Right hindlimb (tissue), 1 donor: Measurements from ENCODE around the gene DOCK4.

ENCODE experiments used
- DNase-seq: peaks from one replicate; pipeline ENCODE4 v3.0.0-alpha.2; 2018

DOCK4 gene

GRCh38 chr7:111844904-111845671 is 361.1 kb downstream of the DOCK4 start:
- no peak for DNase-seq

DNA sequence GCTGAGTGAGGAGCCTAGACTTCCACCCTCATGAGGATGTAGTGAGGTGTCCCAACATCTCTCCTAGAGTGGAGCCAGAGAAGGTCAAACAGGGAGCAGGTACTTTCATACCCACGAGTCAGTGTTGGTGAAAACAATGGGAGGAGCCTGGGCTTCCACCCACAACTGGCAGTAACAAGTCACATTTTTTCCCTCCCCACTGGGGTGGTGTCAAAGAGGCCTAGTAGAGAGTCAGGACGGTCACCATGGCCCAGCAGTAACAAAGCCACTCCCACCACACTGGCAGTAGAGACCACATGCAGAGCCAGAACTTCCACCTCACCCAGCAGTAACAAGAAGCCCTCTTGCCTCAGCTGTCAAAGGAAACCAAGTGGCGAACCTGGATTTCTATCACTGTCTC is 363.7 kb downstream of the DOCK4 start:
- no peak for DNase-seq

- DNase-seq, result no peak
Observed at GRCh38 chr7:111841596-111842205, 364.5 kb downstream of the DOCK4 start.

DNA sequence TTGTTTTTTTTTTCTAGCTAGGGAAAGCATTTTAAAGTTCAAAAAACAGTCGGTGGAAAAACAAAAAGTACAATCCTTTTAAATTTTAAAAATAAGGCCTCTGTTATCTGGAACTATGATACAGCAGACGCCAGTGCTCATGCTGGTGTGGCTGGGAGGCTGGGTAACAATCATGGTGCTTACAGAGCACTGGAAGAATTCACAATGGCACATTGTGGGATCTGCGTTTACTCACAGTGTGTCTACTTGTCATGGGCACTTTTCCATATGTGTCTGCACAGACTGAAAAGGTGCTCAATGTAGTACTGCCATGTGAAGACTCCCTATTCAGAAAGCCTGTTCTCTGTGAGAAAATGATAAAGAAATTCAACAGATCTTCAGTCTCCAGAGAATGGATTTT is 365.7 kb downstream of the DOCK4 start:
- DNase-seq, result no peak

DNA sequence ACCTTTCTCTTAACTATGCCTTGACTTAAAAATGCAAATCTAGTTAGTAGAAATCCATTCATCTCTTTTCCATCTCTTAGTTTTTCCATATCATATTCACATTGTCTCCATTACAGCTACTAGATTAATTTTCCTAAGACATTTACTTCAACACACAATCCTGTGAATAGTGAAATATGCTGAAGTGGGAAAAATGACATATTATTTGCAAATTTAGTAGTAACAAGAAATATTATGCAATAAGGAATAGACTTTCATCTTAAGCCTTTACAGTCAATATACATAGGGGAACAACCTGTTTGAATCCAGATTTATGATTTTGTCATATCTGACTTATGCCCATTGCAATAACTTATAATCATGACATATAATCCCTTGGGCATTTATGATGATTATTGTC is 366.9 kb downstream of the DOCK4 start:
- no peak for DNase-seq

DNA sequence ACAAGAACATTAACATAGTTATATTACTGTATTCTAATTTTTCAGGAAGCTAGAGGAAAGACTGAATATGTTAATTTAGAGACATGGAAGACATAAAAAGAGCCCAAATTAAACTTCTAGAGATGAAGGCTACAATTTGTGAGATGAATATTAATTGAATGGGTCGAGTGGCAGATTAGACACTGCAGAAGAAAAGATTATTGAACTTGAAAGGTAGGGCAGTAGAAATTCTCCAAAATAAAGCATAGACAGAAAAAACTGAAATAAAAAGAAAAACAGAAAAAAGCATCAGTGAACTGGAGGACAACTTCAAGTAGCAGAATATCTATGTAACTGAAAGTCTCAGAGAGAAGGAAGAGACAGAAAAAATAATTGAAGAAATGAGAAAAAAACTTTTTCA is 369.6 kb downstream of the DOCK4 start:
- no peak for DNase-seq

- no peak for DNase-seq
Observed at GRCh38 chr7:111835066-111835465, 371.1 kb downstream of the DOCK4 start.

- DNase-seq, result no peak
Observed at GRCh38 chr7:111834367-111834766, 371.8 kb downstream of the DOCK4 start.

DNA sequence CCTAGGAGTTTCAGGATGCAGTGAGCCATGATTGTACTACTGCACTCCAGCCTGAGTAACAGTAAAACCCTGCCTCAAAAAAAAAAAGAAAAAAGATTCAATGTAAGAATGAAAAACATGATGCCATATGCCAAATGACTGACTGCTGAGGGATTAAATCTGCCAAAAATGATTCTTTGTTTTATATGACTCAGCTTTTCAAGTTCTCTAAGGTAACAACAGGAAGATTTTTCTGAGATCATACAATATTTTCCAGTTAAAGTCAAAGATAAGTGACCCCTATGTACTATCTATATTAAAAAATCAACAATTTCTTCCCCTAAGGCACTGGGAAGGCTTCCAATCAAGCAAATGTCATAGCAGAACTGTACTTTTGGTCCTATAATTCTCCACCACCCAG is 372.7 kb downstream of the DOCK4 start:
- DNase-seq, result no peak

DNA sequence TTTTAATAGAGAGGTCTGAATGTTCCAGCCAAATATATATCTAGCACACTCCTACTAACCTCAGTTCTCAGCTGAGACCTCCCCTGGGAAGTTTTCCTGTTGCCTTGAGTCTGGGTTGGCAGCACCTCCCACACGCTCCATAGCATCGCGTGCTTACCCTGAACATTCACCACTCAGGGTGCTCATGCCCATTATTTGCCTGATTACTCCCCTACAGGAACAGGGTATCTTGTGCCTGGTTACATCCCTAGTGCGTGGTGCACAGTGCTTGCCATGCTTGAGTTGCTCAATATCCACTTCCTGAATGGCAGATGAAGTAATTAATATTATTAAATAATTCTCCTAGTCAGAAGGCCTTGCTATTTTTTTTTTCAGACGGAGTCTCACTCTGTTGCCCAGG is 374.0 kb downstream of the DOCK4 start:
- DNase-seq, result no peak

DNA sequence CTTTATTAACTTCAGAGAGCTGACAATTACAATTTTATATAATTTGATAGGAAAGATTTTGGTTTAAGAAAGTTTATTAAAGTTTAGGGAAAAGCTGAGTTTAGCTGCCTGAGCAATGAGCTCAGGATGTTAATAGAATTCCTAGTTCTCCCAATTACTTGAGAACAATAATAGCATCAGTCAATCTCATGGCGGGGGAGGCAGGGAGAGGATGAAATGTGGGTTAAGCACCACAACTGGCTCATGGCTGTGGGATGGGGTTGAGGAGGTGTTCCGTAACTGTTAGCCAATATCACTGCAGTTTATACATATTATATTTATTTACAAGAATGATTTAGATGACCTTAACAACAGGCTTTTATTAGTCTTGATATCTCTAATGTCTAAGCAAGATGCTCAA is 377.0 kb downstream of the DOCK4 start:
- no peak for DNase-seq

DNA sequence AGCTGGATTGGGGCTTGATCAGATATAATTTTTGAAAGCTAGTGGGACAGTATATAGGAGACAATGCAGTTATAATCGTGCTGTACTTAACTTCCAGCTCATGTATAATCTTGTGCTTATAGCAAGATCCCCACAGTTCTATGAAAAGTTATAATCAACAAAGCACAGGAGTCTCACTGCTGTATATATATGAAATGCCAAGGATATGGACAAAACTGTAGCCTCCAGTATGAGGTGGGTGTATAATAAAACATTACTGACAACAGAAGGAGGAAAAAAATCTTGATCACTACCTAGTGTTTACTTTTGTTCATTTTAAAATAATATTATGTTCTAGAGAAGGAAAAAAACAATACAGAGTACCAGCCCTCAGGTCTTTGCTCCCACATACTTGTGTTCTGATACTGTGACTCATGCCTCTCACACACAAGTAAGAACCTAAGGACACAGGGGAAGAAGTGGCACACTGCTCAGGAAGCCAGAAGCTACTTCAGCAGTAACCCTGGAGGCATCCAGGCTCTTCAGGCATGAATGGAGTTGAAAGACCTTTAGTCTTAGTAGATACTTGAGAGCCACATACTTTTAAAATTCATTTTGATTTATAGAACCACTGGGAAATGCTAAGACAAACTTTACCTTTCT is 378.2 kb downstream of the DOCK4 start:
- DNase-seq, result no peak

GRCh38 chr7:111825046-111825445 is 381.2 kb downstream of the DOCK4 start:
- DNase-seq, result no peak

DNA sequence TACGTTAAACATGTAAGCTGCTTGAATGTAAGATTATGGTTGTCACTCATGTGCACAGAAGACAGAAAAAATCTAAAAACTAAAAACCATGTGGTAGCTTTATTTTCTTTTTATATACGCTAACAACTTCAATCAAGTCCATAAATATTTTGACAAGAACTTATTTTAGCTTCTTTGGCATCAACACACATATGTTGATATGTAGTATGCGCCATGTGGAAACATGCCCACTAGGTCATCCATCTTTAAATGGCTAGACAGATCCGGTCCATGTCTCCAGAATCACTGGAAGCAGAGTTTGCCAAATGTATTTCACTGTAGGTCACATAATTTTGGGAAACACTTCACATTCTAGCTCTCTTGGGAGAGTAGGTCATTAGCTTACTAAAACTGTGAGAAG is 382.4 kb downstream of the DOCK4 start:
- no peak for DNase-seq

DNA sequence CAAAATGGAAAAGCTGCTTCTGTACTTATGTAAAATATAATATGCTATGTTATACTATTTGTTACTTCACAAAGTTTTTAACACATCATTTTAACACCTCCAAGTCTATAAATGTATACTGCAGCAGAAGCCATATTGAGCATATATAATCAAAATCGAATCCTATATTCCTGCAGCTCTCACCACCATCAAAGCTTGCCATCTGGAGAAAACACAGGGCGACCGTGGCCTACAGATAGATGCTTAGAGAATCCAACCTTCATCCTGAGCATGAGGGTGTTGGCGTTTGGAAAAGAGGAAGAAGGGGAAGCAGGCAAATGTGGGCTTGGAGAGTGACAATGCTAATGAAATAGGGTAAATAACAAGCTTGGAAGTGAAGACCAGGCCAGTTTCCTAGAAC is 385.2 kb downstream of the DOCK4 start:
- DNase-seq, result no peak

DNA sequence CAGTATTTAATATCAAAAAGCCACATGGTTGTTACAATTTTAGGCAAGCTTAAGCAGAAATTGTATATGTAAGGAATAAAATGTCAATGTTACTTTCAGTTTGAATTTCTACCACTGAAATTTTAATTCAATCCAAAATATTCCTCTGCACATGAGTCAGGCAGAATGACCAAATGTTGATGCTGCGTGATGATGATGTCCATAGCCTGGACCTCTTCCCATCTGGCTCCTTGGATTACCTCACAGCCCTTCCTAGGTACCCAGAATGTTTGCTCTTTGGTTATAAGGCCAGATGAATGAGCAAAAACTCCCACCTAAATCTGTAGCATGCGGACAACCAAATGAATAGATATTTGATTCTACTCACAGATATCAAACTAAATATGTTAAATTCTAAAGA is 385.6 kb downstream of the DOCK4 start:
- no peak for DNase-seq

- no peak for DNase-seq
Observed at GRCh38 chr7:111820121-111820520, 386.1 kb downstream of the DOCK4 start.

- no peak for DNase-seq
Observed at GRCh38 chr7:111815354-111815753, 390.8 kb downstream of the DOCK4 start.

- no peak for DNase-seq
Observed at GRCh38 chr7:111813306-111813705, 392.9 kb downstream of the DOCK4 start.

GRCh38 chr7:111806232-111806631 is 400.0 kb downstream of the DOCK4 start:
- no peak for DNase-seq

- no peak for DNase-seq
Observed at GRCh38 chr7:111803015-111803758, 403.0 kb downstream of the DOCK4 start.

GRCh38 chr7:111802194-111802772 is 403.9 kb downstream of the DOCK4 start:
- no peak for DNase-seq

GRCh38 chr7:111801277-111801676 is 404.9 kb downstream of the DOCK4 start:
- DNase-seq, result no peak
